CD14-positive monocyte (primary cell): Measurements from ENCODE around the gene IFFO2. TPM values are rescaled to one million over a fixed set of nuclear protein-coding genes. Genes with fewer than 3 reads are reported as not detected.

Source experiments
- DNase-seq, 3 donors: peaks; one replicate each; pipeline ENCODE4 v3.0.0-alpha.2; 2011 to 2022
- H2AFZ ChIP-seq: 2 replicates; pipeline ENCODE4 v1.6.0; 2012; ENCODE audit warnings: mild to moderate bottlenecking, low read depth, low read length, inconsistent platforms; ENCODE audit not compliant: insufficient read depth, poor library complexity, severe bottlenecking
- H3K27ac ChIP-seq, 2 donors: 1 replicate in 1 of 2; 2 replicates in 1 of 2; pipeline ENCODE4 v1.5.1; 2012 to 2013; ENCODE audit warnings: low read length in 2 of 2, control low read depth in 1 of 2, inconsistent platforms in 1 of 2, low read depth in 1 of 2, mild to moderate bottlenecking in 1 of 2
- H3K27me3 ChIP-seq, 2 donors: one replicate each; pipeline versions ENCODE4 v1.6.0 to v1.6.1; 2011 to 2013; ENCODE audit warnings: low read length in 2 of 2; ENCODE audit not compliant: control insufficient read depth in 2 of 2, insufficient read depth in 2 of 2
- H3K36me3 ChIP-seq, 2 donors: replicated peaks in 1 of 2; 1 replicate in 1 of 2; 2 replicates in 1 of 2; pipeline versions ENCODE4 v1.5.1 to v1.6.1; 2012 to 2013; ENCODE audit warnings: low read length in 2 of 2, control low read depth in 1 of 2, inconsistent platforms in 1 of 2, mild to moderate bottlenecking in 1 of 2; ENCODE audit not compliant: insufficient read depth in 2 of 2, control insufficient read depth in 1 of 2
- H3K4me1 ChIP-seq, 2 donors: 1 replicate in 1 of 2; 2 replicates in 1 of 2; pipeline versions ENCODE4 v1.5.1 to v1.6.1; 2012 to 2013; ENCODE audit warnings: low read length in 2 of 2, control low read depth in 1 of 2, inconsistent platforms in 1 of 2, mild to moderate bottlenecking in 1 of 2, moderate library complexity in 1 of 2; ENCODE audit not compliant: insufficient read depth in 2 of 2, control insufficient read depth in 1 of 2
- H3K4me2 ChIP-seq: replicated peaks from 2 replicates; pipeline ENCODE3; 2012; ENCODE audit warnings: low read length, moderate library complexity, mild to moderate bottlenecking; ENCODE audit not compliant: poor library complexity, severe bottlenecking; ENCODE audit errors: extremely low read depth
- H3K4me3 ChIP-seq, 3 experiments: fragments of 200-600 bp in 1 of 3; sonication (generic) in 1 of 3; replicated peaks in 1 of 3; 1 replicate in 2 of 3; 2 replicates in 1 of 3; pipeline ENCODE4 v1.5.1; 2011 to 2013; ENCODE audit warnings: low read length in 3 of 3, mild to moderate bottlenecking in 3 of 3, control low read depth in 2 of 3, low read depth in 2 of 3, inconsistent platforms in 1 of 3, moderate library complexity in 1 of 3
- H3K79me2 ChIP-seq: 2 replicates; pipeline ENCODE4 v1.6.0; 2012; ENCODE audit warnings: mild to moderate bottlenecking, control low read depth, inconsistent platforms, low read length, moderate library complexity; ENCODE audit not compliant: insufficient read depth
- H3K9ac ChIP-seq: 2 replicates; pipeline ENCODE4 v1.6.0; 2017; ENCODE audit warnings: low read length, mild to moderate bottlenecking; ENCODE audit not compliant: insufficient read depth, poor library complexity, severe bottlenecking
- H3K9me3 ChIP-seq, 2 donors: replicated peaks in 1 of 2; 1 replicate in 1 of 2; 2 replicates in 1 of 2; pipeline versions ENCODE4 v1.5.1 to v1.6.1; 2012 to 2013; ENCODE audit warnings: low read length in 2 of 2, control low read depth in 1 of 2; ENCODE audit not compliant: control insufficient read depth in 1 of 2, insufficient read depth in 1 of 2
- H4K20me1 ChIP-seq: 2 replicates; pipeline ENCODE4 v1.6.0; 2012; ENCODE audit warnings: mild to moderate bottlenecking, low read length, control low read depth, moderate library complexity; ENCODE audit not compliant: insufficient read depth
- H3K27ac Mint-ChIP-seq, 7 donors: one replicate each; pipeline ENCODE4 v1.8.0; 2020; ENCODE audit warnings: mild to moderate bottlenecking in 7 of 7, mixed read lengths in 7 of 7, moderate library complexity in 6 of 7, inconsistent platforms in 2 of 7
- H3K27me3 Mint-ChIP-seq, 3 donors: one replicate each; pipeline ENCODE4 v1.8.0; 2021 to 2022; ENCODE audit warnings: low read depth in 3 of 3, mild to moderate bottlenecking in 3 of 3, mixed read lengths in 3 of 3, moderate library complexity in 3 of 3, inconsistent platforms in 1 of 3
- H3K36me3 Mint-ChIP-seq, 2 donors: one replicate each; pipeline ENCODE4 v1.8.0; 2020; ENCODE audit warnings: mixed read lengths in 2 of 2, inconsistent platforms in 1 of 2, mild to moderate bottlenecking in 1 of 2
- H3K4me1 Mint-ChIP-seq: one replicate; pipeline ENCODE4 v1.8.0; 2020; ENCODE audit warnings: mild to moderate bottlenecking, mixed read lengths
- H3K4me3 Mint-ChIP-seq, 2 donors: one replicate each; pipeline ENCODE4 v1.8.0; 2020; ENCODE audit warnings: mild to moderate bottlenecking in 2 of 2, mixed read lengths in 2 of 2, moderate library complexity in 1 of 2
- H3K9me3 Mint-ChIP-seq, 7 donors: one replicate each; pipeline ENCODE4 v1.8.0; 2020 to 2022; ENCODE audit warnings: mixed read lengths in 7 of 7, mild to moderate bottlenecking in 6 of 7, moderate library complexity in 6 of 7, inconsistent platforms in 2 of 7
- WGBS: methylation state at CpG from one replicate; pipeline ENCODE4 v1.1.5; 2013; ENCODE audit warnings: missing lambda C conversion rate; ENCODE audit not compliant: insufficient coverage; 5-methylcytosine and 5-hydroxymethylcytosine counted together
- intact Hi-C, 2 donors: fragments of 100-400 bp; cut with micrococcal nuclease; formaldehyde crosslinking; loops; one replicate each; pipeline versions ENCODE4 v1.15.0 to v1.15.1; 2023
- polyA plus RNA-seq, 3 donors: library from polyadenylated mRNA; depleted of rRNA in 1 of 3; unstranded in 2 of 3; stranded (reverse) in 1 of 3; fragments of 300-500 nt in 2 of 3; fragments of >200 nt in 1 of 3; fragmentation: Illumina TruSeq in 2 of 3; gene quantifications; 1 replicate in 2 of 3; 2 replicates in 1 of 3; pipeline ENCODE4 v1.2.3, GENCODE V29; 2012 to 2021
- TF ChIP-seq, protein P1 (sequence below): fragments of 200-600 bp; IDR thresholded peaks from one replicate; pipeline ENCODE4 v1.8.0; 2022; ENCODE audit warnings: antibody characterized with exemption, mild to moderate bottlenecking

The IFFO2 gene
- polyA plus RNA-seq, 3 donors = 0.78 to 17.5 (median 0.94) TPM

GRCh38 chr1:18868354-18868753, 88.1 kb downstream of the IFFO2 start:
- no peaks in the 10 kb centered on the region for H3K9me3 ChIP-seq
- Mint-ChIP-seq H3K9me3 (no peaks in the 10 kb centered on the region), H3K27me3 (peaks cover 11 to 24% (median 20%) of the 10 kb centered on the region in 3 donors), H3K36me3 (peaks cover 6 to 15% of the 10 kb centered on the region in 2 donors), H3K4me1 (peaks cover 10% of the 10 kb centered on the region), H3K27ac (no peak overlapping the region), H3K4me3 (no peak overlapping the region)
- no peaks in the 10 kb centered on the region for H3K27me3 ChIP-seq
- H3K36me3 ChIP-seq = peaks cover 10% of the 10 kb centered on the region in 2 donors
- no peak overlapping the region for H2AFZ ChIP-seq
- H3K9ac ChIP-seq = no peak overlapping the region
- H3K4me3 ChIP-seq = no peak overlapping the region
- H3K27ac ChIP-seq = no peak overlapping the region
- no peak overlapping the region for H3K4me2 ChIP-seq
- TF ChIP-seq, protein P1, sequence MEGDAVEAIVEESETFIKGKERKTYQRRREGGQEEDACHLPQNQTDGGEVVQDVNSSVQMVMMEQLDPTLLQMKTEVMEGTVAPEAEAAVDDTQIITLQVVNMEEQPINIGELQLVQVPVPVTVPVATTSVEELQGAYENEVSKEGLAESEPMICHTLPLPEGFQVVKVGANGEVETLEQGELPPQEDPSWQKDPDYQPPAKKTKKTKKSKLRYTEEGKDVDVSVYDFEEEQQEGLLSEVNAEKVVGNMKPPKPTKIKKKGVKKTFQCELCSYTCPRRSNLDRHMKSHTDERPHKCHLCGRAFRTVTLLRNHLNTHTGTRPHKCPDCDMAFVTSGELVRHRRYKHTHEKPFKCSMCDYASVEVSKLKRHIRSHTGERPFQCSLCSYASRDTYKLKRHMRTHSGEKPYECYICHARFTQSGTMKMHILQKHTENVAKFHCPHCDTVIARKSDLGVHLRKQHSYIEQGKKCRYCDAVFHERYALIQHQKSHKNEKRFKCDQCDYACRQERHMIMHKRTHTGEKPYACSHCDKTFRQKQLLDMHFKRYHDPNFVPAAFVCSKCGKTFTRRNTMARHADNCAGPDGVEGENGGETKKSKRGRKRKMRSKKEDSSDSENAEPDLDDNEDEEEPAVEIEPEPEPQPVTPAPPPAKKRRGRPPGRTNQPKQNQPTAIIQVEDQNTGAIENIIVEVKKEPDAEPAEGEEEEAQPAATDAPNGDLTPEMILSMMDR = no peak
- no peaks in the 10 kb centered on the region for H4K20me1 ChIP-seq
- no peaks in the 10 kb centered on the region for H3K4me1 ChIP-seq
- no peaks in the 10 kb centered on the region for H3K79me2 ChIP-seq
- DNase-seq = no peak
- intact Hi-C loops = no loop called here
- 100% methylated on average over 1 of the region's 5 CpGs for WGBS

DNA sequence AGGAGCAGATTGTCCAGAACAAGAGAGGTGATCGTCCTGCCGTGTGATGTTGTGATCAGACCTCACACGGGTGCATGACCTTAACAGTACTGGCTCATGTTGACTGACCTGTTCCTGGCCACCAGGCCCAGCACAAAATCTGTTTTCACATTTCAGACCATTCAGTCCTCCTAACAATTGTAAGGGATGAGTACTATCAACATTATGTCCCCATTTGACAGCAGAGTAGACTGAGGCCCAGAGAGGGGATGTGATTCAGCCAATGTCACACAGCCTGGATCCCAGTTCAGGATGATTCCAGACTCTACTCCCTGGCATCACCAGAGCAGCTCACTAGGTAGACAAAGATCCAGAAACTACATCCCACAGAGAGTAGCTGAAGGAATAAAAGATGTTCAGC, 89.6 kb downstream of the IFFO2 start:
- TF ChIP-seq, protein P1 = no peak
- no peak overlapping the region for H3K27ac ChIP-seq
- Mint-ChIP-seq H3K4me1 (peaks cover 10% of the 10 kb centered on the region), H3K36me3 (peaks cover 0 to 4% of the 10 kb centered on the region in 2 donors), H3K4me3 (no peak overlapping the region), H3K27ac (no peak overlapping the region), H3K27me3 (peaks cover 12 to 25% (median 20%) of the 10 kb centered on the region in 3 donors), H3K9me3 (peaks cover 0 to under 1% (median 0%) of the 10 kb centered on the region in 7 donors)
- H3K9me3 ChIP-seq = no peaks in the 10 kb centered on the region
- no peak overlapping the region for H2AFZ ChIP-seq
- peaks cover 0 to 2% of the 10 kb centered on the region in 2 donors for H3K36me3 ChIP-seq
- H3K4me1 ChIP-seq = no peaks in the 10 kb centered on the region
- WGBS = no CpG with 5 or more reads among the region's 3 CpGs
- no peaks in the 10 kb centered on the region for H3K27me3 ChIP-seq
- H3K4me3 ChIP-seq = no peak overlapping the region
- intact Hi-C loops = no loop called here
- no peaks in the 10 kb centered on the region for H3K79me2 ChIP-seq
- no peaks in the 10 kb centered on the region for H4K20me1 ChIP-seq
- no peak overlapping the region for H3K9ac ChIP-seq
- DNase-seq = no peak
- no peak overlapping the region for H3K4me2 ChIP-seq
